ENCODE measurements around the gene OR2A7.
"Not testable (repeated sequence)": the region's sequence is repeated elsewhere in the genome, so short reads cannot be mapped to it uniquely, and the experiment has no call there.

Gene OR2A7, protein sequence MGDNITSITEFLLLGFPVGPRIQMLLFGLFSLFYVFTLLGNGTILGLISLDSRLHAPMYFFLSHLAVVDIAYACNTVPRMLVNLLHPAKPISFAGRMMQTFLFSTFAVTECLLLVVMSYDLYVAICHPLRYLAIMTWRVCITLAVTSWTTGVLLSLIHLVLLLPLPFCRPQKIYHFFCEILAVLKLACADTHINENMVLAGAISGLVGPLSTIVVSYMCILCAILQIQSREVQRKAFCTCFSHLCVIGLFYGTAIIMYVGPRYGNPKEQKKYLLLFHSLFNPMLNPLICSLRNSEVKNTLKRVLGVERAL

DNA sequence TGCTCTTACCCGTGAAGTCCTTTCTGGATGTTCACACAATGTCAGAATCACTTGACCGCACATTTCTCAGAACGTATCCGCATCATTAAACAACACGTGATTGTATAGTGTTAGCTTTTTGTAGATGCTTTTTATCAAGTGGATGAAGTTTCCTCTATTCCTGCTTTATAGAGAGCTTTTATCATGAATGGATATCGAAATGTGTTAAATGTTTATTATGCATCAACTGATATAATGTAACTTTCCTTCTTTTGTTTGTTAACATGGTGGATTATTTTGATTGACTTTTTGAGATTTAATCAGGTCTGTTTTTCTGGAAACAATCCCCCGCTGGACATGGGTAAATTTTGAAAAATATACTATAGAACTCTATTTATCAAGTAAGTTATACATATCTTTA lies at the start of gene OR2A7:
TSS of gene OR2A7 (minus strand) at position 101 of the 400 bp plus-strand sequence. CDS start 5,164 bp downstream, outside the sequence.
- not testable (repeated sequence) for DNase-seq

DNA sequence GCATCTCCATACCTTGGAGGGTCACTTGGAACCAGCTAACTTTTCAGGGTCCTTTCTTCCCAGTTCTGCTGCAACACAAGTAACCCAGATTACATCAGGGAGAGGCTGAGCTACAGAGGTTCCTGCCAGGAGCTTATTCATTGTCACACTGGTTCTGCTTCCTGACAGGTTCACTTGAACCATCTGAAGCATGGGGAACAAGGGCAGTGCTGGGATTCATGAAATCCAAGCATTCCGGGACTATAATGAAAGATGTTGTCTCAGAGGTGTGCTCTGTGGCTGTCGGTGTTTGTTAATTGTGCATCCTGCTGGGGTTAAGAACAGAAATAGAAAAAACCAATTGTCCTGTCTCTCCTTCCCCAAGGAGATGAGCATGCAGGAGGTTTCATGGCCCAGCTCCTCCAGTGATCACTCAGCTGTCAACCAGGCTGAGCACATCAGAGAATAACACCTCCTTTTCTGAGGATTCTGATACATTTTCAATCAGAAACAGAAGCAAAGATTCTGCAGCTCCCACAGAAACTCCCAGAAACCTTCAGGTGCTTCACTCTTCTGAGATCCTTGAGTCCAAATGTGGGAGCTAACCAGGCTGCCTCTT lies 47.4 kb upstream of the OR2A7 start, which contains the start of gene OR2A1:
TSS of gene OR2A1 (plus strand) at position 548 of the 598 bp plus-strand sequence. CDS start 5,706 bp downstream, outside the sequence.
- not testable (repeated sequence) for DNase-seq

DNA sequence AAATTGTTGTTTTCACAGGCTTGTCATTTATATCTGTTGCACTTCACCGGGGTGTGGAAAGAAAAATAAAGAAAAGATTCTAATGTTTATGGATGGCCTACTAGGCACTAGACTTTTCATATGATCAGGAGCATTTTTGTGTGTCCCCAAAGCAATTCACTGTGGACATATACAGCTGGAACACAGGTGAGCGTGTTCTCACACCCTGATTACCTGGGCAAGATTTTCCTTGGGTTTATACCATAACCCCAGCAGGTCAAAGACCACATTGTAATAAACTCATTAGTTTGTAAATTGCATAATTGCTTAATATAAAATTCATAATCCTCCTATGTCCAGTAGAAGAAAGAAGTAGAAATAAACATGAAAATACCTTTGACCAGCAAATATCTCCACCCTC lies 46.6 kb upstream of the OR2A7 start:
- DNase-seq: not testable (repeated sequence)

DNA sequence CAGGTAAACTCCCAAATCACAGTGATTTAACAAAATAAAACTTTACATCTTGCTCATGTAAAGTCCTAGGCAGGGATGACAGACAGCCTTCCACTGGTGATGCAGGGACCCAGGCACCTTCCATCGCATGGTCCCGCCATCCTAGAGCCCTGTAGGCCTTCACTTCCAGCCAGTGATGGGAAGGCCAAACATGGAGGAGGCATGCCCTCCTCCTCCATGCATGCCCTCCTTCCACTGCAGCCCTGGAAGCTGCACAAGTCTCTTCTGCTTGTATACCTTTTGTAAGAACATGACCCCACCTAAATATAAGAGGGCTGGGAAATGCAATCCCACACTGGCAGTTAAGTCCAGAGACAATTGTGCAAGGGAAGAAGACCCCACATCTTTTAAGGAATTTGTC lies 45.1 kb upstream of the OR2A7 start:
- DNase-seq: not testable (repeated sequence)

DNA sequence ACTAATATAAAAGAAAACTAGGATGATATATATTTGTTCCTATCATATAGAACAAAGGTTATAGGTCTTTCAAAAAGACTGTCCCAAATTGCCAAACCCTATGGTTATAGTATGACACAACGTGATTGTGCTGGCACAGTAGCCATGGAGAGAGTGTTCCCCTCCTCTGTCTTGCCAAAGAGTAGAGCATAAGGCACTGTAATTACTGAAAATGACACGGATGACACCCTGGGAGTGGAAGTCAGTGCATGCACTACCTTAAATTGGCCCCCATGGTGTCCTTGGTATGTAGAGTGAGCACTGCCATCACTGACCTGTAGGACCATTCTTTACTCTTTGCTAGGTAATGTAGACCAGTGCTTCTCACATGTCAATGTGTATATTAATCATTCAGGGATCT lies 40.6 kb upstream of the OR2A7 start:
- not testable (repeated sequence) for DNase-seq

DNA sequence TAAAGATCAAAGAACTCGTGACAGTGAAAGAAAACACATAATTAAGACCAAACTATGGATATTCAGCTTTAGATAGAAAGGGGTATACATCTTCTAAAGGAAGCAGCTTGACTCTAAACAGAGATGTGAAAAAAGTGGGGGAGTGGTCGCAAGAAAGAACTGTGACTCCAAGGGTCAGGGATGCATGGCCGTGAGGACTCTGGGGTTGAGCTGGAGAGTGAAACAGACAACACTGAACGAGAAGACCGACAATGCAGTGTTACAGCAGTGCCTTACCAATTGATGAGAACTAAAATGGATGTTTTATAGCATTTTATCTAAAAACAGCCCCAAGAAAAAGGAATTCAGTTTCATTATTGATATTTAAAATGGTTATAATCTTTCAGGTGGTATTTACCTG lies 39.0 kb upstream of the OR2A7 start:
- DNase-seq: not testable (repeated sequence)

DNA sequence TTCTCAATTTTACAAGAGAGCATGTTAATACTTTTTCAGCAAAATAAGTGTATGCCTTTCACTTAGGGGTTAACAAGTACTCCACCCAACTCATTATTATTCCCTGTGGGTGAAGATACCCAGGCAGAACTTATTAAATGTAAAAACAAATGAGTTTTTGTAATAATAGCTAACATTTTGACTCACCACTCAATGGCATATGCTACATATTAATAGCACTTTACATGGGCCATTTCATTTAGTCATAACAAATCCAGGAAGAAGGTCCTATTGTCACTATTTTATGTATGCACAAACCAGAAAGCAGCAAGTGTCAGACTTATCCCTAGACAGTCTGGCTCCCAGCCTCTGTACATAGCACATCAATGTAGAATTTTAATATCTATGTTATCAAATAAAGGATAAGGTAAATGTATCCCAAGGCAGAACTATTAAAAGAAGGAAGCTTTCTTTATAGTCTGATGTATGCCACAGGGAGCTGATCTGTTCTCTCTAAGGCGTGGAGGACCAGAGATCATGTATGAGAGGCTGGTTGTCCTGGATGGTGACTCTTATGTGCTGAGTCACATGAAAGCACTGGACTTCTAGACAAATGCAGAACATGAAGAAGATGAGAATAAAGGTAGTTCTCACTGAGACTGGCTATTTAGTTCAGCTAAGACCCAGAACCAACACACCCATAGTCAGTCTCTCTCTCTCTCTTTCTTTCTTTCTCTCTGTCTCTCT lies 38.1 kb upstream of the OR2A7 start:
- DNase-seq: not testable (repeated sequence)

DNA sequence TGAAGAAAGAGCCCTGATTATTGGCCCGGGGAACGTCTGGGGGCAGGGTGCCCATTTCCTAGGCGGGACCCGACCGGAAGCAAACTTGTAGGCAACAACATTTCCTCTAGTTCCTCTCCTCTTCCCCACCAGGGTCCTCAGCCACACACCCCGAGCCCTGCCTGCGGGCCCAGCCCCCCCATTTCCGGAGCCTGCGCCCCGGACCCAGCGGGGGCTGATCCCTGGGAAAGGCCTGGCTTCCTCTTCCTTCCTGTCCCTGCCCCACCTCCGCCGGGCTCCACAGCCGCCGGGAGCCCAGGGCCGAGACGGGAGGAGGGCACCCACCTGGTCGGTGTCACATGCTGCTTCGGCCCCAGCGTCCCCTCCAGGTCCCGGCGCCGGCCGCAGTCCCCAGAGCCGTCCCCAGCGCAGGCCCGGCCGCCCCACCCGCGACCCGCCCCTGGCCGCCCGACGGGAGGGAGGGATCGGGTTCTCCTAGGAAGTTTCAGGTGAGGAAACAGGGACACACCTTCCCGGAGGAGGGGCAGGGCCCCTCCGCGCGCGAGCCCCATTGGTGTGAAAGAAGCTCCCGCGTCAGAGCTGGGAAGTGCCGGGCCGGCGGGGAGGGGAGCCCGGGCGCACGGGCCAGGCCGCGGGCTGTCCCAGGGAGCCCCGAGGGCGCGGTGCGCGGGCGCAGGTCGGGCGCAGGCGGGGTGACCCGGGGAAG lies 29.4 kb upstream of the OR2A7 start:
- not testable (repeated sequence) for DNase-seq

DNA sequence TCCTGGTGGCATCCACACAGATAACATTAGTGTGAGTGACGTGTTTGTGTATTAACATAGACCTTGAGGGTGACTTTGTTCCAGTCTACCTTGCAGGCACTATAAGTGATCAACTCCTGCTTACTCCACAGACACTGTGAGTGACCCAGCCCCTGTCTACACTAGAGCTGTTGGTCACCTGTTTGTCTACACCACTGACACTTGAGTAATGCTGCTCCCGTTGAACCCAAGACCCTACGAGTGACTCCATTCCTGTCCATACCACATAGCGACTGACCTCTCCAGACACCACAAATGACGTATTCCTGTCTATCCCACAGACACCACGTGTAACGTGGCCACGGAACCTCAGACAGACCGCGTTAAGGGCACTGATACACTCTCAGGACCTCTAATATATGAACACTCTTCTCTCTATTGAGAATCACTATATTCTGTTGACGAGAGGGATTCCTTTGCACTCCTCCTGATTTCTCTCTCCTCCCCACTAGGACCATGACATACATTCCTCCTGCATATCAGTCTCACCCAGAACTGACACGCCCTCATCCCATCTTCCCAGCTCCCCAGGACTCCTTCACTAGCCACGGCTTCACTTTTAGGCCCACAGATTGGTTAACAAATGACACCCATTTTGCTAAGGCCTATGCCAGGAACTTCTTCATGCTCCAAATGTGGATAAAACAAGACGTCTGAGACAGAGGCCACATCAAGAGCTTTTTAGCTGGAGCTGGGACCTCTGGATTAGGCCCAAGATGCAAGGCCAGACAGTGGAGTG lies 28.0 kb upstream of the OR2A7 start:
- not testable (repeated sequence) for DNase-seq

DNA sequence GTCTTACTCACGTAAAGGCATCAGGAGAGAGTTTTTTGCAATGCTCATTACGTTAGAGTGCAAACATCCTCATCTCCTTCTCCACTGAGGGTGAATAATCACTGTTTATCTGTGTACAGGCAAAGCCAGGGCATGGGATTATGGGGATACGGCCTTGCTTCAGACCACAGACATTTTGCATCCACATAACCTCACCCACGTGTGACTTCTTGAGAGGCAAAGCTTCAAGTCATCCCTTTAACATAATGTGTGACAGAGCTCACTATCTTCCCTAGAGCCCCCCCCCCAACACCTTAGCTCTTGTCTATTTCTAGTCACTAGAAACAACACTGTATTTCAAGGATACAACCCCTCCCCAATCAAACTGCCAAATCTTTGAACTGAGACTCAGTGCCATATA lies 27.0 kb upstream of the OR2A7 start:
- DNase-seq: not testable (repeated sequence)

DNA sequence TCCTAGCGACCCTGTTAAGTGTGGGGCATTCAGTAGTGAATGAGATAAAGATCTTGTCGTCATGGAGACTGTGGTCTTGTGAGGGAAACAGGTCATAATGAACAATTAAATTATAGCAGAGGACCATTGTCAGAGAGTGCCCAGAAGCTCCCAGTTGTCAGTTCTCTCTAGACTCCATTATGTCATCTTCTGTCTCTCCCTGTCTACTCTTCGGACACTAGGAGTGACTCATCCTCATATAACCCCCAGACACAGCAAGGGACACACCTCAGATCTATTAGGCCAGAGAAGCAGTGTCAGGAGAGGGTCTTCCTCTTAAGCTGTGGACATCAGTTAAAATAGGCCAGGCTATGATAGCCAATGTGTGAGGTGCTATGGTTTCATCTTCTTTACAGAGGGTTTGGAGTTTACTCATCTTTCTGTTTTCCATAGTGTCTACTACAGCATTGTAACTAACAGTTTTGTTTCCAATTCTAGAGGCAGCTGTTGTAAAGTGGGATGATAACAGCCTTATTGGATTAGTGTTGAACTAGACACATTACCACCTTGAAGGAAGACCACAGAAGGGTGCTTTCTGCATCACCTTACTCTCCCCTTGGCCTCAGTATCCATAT lies 22.7 kb upstream of the OR2A7 start:
- DNase-seq: not testable (repeated sequence)

DNA sequence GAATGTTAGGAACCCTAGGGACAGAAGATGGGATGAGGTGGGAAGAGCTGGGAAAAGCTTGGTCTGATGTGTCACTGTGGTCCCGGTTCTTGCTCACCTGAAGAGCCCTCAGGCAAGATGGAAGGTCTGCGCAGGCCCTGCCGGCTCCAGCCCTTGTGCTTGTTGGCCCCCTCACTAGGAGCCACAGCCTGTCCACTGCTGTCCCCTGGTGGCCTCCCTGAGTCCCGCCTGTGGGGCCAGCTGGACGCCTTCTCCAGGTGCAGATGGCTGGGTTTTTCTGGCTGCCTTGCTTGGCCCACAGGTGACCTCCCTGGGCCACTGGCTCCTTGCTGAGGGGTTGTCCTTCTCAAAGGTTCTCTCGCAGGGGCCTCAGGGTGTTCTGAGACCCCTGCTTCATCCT lies 19.1 kb upstream of the OR2A7 start:
- DNase-seq: not testable (repeated sequence)

DNA sequence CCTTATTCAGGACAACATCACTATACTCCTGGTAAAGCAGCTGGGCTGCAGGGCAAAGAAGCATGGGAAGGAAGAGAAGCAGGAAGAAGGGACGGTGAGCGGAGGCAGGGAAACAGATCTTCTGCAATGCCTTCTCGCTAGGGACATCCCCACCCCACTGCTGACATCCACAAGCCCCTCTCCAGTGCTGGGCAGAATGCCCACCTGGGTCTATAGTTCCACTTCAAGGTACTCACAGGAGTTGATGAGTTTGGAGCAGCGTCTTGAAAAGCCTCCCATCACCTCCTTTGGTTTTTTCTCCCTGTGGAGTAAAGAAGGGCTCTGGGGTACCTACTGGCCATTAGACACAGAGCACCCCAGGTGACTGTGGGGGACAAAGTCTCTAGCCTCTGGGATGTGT lies 17.9 kb upstream of the OR2A7 start:
- not testable (repeated sequence) for DNase-seq

DNA sequence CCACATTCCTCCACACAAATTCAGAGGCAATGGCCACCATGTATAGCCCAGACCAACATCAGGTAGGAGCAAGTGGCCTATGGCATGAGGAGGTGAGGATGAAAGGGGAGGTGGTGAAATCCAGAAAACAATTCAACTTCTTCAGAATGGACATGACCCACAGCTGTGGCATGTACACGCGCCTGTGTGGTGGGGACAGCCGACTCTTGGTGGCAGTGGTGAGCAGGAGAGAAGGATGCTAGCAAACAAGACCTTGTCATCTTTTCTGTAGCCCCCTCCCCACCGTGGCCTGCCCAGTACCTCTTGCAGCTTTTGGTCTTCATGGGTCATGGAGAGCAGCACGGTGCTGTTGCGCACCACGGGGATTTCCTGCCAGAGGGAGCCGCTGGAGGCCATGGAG lies 17.4 kb upstream of the OR2A7 start:
- DNase-seq: not testable (repeated sequence)

DNA sequence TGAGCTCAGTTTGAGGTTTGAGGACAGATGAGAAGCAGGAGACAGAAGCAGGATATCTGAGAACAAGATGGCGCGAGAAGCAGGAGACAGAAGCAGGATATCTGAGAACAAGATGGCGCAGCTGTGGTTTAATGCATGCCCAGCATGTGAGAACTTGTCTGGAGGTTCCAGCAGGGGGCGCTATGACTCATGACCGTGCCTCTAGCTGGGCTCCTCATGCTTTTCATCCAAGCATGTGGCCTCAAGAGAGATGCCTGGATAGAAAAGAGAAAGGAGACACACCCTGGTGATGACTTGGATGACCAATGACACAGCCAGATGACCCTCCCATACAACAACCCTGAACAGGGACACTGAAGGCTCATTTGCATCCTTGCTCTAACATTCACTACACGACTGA lies 15.4 kb upstream of the OR2A7 start:
- DNase-seq: not testable (repeated sequence)

DNA sequence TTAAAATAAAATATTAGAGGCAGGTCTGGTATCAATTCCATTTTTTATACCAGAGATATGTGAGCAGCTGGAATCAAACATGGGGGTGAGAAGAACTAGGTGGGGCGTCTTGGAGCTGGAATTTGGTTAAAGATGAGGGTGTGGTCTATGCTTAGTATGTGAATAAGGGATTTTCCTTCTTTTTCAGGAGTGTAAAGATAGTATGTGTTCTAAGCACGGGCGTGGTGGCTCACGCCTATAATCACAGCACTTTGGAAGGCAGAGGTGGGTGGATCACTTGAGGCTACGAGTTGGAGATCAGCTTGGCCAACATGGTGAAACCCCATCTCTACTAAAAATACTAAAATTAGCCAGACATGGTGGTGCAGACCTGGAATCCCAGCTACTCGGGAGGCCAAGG lies 10.7 kb upstream of the OR2A7 start:
- not testable (repeated sequence) for DNase-seq

DNA sequence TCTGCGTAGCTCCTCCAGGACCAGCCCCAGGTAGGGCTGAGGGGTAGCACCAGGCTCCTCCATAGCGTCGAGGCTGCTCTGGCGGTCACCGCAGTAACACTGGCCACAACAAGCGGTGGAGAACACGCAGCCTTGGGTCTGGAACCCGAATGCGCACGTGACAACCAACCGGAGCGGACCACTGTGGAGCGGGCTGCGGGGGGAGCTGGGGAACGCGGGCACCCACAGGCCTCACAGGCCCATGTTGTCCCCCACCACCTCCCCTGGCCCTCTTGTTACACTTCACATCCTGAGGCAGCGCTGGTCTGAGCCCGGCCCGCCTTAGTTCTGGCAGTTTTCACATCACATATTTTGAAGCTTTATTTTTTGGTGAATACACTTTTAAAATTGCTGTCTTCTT lies 4.6 kb upstream of the OR2A7 start, which contains the start of gene CTAGE8:
TSS of gene CTAGE8 (minus strand) at position 101 of the 400 bp plus-strand sequence. CDS start at position 63, 38 bp downstream.
- not testable (repeated sequence) for DNase-seq

DNA sequence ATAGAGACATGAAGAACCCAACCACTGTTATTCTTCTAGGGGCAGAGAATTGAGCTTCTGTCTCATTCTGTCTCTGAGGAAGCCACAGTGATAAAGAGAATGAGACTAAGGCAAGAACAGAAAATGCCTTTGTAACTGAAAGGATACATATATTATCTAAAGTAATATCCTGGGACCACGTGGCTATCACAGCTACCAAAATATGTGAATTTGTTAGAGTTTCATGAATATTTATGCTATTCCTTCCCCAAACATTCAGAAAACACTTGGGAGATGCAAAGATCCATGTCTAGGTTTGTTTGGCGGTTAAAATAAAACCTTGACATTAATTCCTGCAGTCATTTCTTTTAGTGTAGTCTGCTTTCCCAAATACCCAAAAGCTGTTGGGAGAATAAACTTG lies 2.5 kb downstream of the OR2A7 start:
- DNase-seq: not testable (repeated sequence)

DNA sequence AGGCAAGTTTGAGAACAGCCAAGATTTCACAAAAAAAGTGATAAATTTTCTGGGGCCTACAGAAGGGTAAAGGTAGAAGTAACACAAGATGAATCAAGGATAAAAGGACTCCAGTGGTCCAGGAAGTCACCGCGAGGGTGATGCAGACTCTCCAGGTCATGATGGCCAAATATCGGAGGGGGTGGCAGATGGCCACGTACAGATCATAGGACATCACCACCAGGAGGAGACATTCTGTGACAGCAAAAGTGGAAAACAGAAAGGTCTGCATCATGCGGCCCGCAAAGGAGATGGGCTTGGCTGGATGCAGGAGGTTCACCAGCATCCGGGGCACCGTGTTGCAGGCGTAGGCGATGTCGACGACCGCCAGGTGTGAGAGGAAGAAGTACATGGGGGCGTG lies 5.5 kb downstream of the OR2A7 start:
- not testable (repeated sequence) for DNase-seq

DNA sequence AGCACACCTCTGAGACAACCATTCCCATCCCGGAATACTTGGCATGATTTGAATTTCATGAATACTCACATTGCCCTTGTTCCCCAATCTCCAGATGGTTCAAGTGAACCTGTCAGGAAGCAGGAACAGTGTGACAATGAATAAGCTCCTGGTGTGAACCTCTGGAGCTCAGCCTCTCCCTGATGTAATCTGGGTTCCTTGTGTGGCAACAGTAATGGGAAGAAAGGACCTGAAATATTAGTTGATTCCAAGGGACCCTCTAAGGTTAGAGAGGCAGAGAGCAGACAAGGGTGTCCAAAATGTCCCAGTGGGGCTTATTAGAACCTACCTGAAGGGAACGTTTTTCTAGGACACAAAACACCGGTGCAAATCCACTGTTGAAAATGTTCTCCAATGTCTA lies 8.5 kb downstream of the OR2A7 start:
- DNase-seq: no peak
